AG10803 (cell line): ENCODE data around the gene EPOP.

ENCODE experiments used
- DNase-seq: peaks from one replicate; pipeline ENCODE4 v3.0.0; 2010; ENCODE audit warnings: low read depth
- H3K4me3 ChIP-seq: 2 replicates; pipeline ENCODE4 v1.5.1; 2011; ENCODE audit warnings: mild to moderate bottlenecking, low read length, control low read depth
- CTCF ChIP-seq: conservative IDR thresholded peaks from 2 replicates; pipeline ENCODE4 v1.5.1; 2011; ENCODE audit warnings: mild to moderate bottlenecking, low read length, control low read depth, inconsistent platforms

The EPOP gene

DNA sequence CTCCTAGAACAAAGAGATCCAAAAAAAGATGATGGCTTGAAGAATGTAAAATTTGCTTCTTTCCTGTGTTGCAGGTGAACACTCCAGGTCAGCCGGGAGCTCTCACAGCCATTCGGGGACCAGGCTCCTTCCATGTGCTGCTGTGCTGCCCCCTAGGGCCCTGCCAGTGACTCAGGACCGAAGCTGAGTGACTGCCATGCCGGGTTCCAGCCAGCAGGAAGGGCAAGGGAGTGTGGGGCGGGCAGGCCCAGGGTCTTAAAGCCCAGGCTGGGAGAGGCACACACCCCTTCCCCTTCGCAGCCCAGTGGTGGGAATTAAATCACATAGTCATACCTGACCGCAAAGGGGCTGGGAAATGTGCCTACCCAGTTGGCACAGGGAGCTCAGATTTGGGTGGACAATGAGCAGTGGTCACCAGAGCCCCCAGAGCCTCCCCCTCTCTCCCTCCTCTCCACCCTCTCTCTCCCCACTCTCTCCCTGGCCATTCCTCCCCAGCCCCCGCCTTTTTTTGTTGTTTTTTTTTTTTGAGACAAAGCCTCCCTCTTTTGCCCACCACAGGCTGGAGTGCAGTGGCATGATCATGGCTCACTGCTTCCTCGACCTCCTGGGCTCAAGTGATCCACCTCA, 11.5 kb downstream of the EPOP start:
- H3K4me3 ChIP-seq: no peak overlapping the region
- DNase-seq: peak; percentile 32
- peak; percentile 68 for TF ChIP-seq CTCF

DNA sequence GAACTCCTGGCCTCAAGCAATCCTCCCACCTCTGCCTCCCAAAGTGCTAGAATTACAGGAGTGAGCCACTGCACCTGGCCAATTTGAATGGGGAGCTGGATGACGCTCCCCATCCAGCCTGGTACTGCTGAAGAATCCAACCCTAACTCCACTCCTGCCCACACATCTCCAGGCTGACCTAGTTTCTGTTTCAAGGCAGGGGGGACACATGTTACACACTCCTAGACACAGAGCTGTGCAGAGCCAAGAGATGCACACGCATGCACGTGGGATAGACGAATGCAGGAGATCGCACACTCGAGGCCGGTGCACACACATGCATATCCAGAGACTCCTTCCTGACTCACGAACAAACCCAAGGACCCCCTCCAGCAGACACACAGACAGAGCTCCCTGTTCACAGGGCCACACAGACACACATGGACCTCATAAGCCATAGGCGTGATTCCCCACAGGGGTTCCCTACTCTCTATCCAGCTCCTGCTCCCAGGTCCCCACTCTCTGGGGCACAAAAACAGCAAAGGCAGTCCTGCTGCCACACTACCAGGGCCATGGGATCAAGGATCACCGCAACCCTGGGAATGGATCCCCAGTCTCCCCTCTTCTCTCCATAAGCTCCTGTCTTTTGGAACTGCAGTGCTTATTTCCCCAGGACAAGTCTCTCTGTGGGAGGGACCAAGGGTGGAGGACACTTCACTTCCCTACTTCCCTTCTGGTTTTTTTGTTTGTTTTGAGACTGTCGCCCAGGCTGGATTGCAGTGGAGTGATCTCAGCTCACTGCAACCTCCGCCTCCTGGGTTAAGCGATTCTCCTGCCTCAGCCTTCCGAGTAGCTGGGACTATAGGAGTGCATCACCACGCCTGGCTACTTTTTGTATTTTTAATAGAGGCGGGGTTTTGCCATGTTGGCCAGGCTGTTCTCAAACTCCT, 14.4 kb downstream of the EPOP start:
- DNase-seq: peak; percentile 8

GRCh38 chr17:38659415-38659814, 15.3 kb downstream of the EPOP start:
- no peak overlapping the region for H3K4me3 ChIP-seq
- no peak for TF ChIP-seq CTCF
- DNase-seq: no peak

More for the DNA sequence above, 14.4 kb downstream of the EPOP start:
- no peak overlapping the region for H3K4me3 ChIP-seq
- TF ChIP-seq CTCF: no peak

- no peak overlapping the region for H3K4me3 ChIP-seq
- TF ChIP-seq CTCF: no peak
- no peak for DNase-seq
Measured at GRCh38 chr17:38658741-38659345, 15.9 kb downstream of the EPOP start.

- no peak for TF ChIP-seq CTCF
- H3K4me3 ChIP-seq: no peak overlapping the region
- no peak for DNase-seq
Measured at GRCh38 chr17:38657824-38658740, 16.7 kb downstream of the EPOP start.

DNA sequence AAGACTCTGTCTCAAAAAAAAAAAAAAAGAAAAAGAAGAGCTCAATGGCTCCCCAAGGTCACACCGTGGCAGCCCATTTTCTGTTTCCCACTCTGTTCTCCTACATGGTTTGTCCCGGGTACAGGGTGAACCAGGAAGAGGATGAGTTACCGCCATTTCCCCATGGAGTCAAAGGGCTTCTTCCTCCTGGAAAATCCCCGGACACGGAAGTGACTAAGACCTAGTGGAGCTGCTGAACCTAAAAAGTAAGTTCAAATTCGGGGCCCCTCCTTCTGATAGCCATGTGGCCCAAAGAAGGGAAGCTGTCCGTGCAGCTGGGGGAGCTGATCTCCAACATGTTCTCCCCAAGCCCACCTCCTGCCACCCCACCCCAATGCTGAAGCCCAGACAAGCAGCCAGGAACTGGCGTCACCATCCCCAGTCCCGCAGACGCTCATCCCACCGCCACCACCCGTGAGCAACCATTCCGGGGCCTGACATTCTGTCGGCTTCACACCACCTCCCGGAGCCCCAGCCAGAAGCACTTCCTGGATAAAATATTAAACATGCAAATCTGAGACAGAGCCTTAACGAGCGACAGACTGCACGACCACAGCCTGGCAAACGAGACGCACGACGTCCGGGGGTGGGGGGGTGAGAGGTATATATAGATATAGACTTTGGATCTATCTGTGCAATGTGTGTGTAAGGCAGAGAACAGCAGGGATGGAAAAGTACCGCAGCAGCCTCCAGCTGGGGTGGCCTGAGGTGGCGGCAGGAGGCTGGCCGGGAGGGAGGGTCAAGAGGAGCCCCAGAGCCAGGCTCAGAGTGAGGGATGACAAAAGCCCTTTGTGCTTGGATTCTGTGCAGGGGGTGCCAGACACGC, 17.6 kb downstream of the EPOP start:
- TF ChIP-seq CTCF: no peak
- no peak overlapping the region for H3K4me3 ChIP-seq
- no peak for DNase-seq
